ENCODE data around the gene SLC2A11.

The SLC2A11 gene

DNA sequence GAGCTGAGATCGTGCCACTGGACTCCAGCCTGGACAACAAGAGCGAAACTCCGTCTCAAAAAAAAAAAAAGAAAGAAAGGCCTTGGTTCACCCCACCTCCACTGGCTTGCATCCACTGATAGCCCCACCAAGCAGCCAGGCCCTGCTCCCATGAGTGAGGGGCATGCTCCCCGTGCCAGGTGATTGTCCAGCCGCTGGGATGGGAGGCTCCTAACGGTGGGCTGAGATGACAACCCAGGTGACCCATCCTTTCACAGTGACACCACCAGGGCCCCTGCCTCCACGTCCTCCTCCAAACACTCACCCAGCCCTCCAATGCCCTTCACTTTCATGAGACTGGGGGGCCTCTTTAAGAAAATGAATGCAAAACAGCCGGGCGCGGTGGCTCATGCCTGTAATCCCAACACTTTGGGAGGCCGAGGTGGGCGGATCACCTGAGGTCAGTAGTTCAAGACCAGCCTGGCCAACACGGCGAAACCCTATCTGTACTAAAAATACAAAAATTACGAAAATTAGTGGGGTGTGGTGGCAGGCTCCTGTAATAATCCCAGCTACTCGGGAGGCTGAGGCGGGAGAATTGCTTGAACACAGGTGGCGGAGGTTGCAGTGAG is 10.3 kb upstream of the SLC2A11 start:
- in situ Hi-C loops (cut with MboI; ENCODE audit: low pct_unique_long_range_greater_than_20kb, low sequenced_read_pairs, unreplicated experiment), result no loop called here
- no peak for TF ChIP-seq CTCF (IDR thresholded peaks at IDR 0.05; ENCODE audit: extremely low read depth, insufficient read depth, missing control alignments)
- no peak for DNase-seq (ENCODE audit: low spot score)

GRCh38 chr22:23847991-23848864 is 9.4 kb upstream of the SLC2A11 start:
- TF ChIP-seq CTCF (IDR thresholded peaks at IDR 0.05; ENCODE audit: extremely low read depth, insufficient read depth, missing control alignments), result no peak
- in situ Hi-C loops (cut with MboI; ENCODE audit: low pct_unique_long_range_greater_than_20kb, low sequenced_read_pairs, unreplicated experiment), result no loop called here
- DNase-seq (ENCODE audit: low spot score), result no peak

- in situ Hi-C loops (cut with MboI; ENCODE audit: low pct_unique_long_range_greater_than_20kb, low sequenced_read_pairs, unreplicated experiment), result loop anchor here (10.0 kb wide), 1 partner anchor 155 kb away; the partner anchor contains the start of gene RGL4
- DNase-seq (ENCODE audit: low spot score), result peak; percentile 91
- peak; percentile 99 for TF ChIP-seq CTCF (IDR thresholded peaks at IDR 0.05; ENCODE audit: extremely low read depth, insufficient read depth, missing control alignments)
These were observed 8.4 kb upstream of the SLC2A11 start for GRCh38 chr22:23849009-23850006.

DNA sequence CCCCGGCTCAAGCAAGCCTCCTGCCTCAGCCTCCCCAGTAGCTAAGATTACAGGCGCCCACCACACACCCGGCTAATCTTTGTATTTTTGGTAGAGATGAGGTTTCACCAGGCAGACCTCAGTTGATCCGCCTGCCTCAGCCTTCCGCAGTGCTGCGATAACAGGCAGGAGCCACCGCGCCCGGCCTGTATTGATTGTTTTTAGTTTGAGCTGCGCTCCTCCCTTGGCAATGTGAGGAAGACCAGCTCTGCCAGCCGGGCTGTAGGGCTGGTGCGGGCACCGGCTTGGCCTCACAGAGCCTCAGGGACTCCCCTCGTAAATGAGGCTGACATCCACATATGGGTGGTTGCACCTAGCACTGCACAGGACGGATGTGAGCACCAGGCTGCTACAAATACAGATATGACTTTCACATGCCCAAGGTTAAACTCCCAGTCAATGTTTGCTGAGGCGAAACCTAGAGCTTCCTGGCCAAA is 7.5 kb upstream of the SLC2A11 start:
- no peak for DNase-seq (ENCODE audit: low spot score)
- in situ Hi-C loops (cut with MboI; ENCODE audit: low pct_unique_long_range_greater_than_20kb, low sequenced_read_pairs, unreplicated experiment), result loop anchor here (10.0 kb wide), 1 partner anchor 155 kb away; the partner anchor contains the start of gene RGL4
- TF ChIP-seq CTCF (IDR thresholded peaks at IDR 0.05; ENCODE audit: extremely low read depth, insufficient read depth, missing control alignments), result no peak

DNA sequence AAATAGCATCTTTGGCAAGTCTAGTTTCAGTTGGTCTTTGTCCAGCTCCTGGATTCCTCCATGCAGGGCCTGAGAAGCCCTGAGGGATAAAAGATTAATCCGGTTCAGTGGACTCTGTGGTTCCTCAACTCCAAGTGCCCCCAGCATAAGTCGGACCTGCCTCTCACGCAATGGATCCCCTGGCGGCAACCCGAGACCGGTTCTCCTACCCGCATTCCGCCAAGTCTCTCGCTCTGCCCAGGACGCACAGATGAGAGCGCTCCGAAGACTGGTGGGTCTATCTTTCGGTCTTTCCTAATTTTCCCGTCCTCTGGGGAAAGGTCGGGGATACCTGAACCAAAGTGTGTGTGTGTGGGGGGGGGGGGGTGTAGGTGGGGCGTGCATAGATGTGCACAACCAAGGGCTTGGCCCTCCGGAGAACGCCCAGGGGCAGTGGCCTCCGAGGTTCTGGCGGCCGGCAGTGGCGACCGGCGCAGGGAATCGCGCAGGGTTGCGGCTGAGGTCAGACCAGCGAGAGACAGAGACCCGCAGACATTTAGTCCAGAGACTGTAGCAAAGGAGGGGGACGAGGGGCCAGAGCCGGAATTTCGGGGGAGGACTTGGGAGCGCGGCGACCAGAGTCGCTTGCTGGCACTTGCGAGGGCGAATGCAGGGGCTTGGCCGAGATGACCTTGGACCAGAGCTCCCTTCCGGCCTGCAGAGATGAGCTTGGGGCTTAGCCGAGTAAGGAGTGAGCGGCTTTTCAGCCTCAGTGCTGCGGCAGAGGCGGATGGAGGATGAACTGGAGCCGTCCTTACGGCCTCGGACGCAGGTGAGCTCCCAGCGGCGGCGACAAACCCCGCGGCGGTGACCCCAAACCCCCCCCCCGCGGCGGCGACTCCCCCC is 712 bp upstream of the SLC2A11 start:
- in situ Hi-C loops (cut with MboI; ENCODE audit: low pct_unique_long_range_greater_than_20kb, low sequenced_read_pairs, unreplicated experiment), result loop anchor here (10.0 kb wide), 1 partner anchor 162 kb away; the partner anchor contains the start of gene RGL4
- no peak for TF ChIP-seq CTCF (IDR thresholded peaks at IDR 0.05; ENCODE audit: extremely low read depth, insufficient read depth, missing control alignments)
- no peak for DNase-seq (ENCODE audit: low spot score)
